H9 (cell line): ENCODE measurements around the gene ASGR2. TPM values are rescaled to one million over a fixed set of nuclear protein-coding genes. Genes with fewer than 3 reads are reported as not detected.

Source experiments
- DNase-seq: peaks from one replicate; pipeline ENCODE4 v3.0.0-alpha.2; 2017
- H2AFZ ChIP-seq: one replicate; pipeline ENCODE4 v1.6.1; 2013; ENCODE audit warnings: mild to moderate bottlenecking, low read length, control low read depth, moderate library complexity
- H2AK5ac ChIP-seq: 2 replicates; pipeline ENCODE4 v1.6.1; 2013; ENCODE audit warnings: low read length, control low read depth, mixed read lengths; ENCODE audit not compliant: insufficient read length
- H2BK120ac ChIP-seq: one replicate; pipeline ENCODE4 v1.6.1; 2013; ENCODE audit warnings: low read depth, mild to moderate bottlenecking, low read length, control low read depth, inconsistent platforms; ENCODE audit not compliant: poor library complexity, severe bottlenecking
- H2BK12ac ChIP-seq: 2 replicates; pipeline ENCODE4 v1.6.1; 2013; ENCODE audit warnings: low read length, control low read depth, mixed read lengths, low read depth; ENCODE audit not compliant: insufficient read length
- H2BK15ac ChIP-seq: 2 replicates; pipeline ENCODE4 v1.6.1; 2013; ENCODE audit warnings: low read depth, low read length, control low read depth
- H2BK20ac ChIP-seq: one replicate; pipeline ENCODE4 v1.6.1; 2013; ENCODE audit warnings: low read depth, mild to moderate bottlenecking, low read length, control low read depth, inconsistent platforms; ENCODE audit not compliant: poor library complexity, severe bottlenecking
- H2BK5ac ChIP-seq: 2 replicates; pipeline ENCODE4 v1.6.1; 2013; ENCODE audit warnings: low read length, control low read depth, mixed read lengths; ENCODE audit not compliant: insufficient read length
- H3K14ac ChIP-seq: 2 replicates; pipeline ENCODE4 v1.6.1; 2013; ENCODE audit warnings: low read length, control low read depth; ENCODE audit not compliant: insufficient read depth
- H3K18ac ChIP-seq: 2 replicates; pipeline ENCODE4 v1.6.1; 2013; ENCODE audit warnings: low read depth, mild to moderate bottlenecking, mixed read lengths, low read length, control low read depth; ENCODE audit not compliant: insufficient read length
- H3K23ac ChIP-seq: 2 replicates; pipeline ENCODE4 v1.6.1; 2013; ENCODE audit warnings: low read length, control low read depth, mixed read lengths, low read depth; ENCODE audit not compliant: insufficient read length
- H3K23me2 ChIP-seq: 2 replicates; pipeline ENCODE4 v1.6.1; 2013; ENCODE audit warnings: low read depth, mild to moderate bottlenecking, mixed read lengths, low read length, control low read depth; ENCODE audit not compliant: insufficient read length, poor library complexity, severe bottlenecking
- H3K27ac ChIP-seq: 2 replicates; pipeline ENCODE4 v1.5.1; 2013; ENCODE audit warnings: low read length, control low read depth, mixed read lengths, low read depth; ENCODE audit not compliant: insufficient read length
- H3K27me3 ChIP-seq: 2 replicates; pipeline ENCODE4 v1.6.1; 2013; ENCODE audit warnings: low read length, control low read depth, inconsistent platforms; ENCODE audit not compliant: insufficient read depth
- H3K4ac ChIP-seq: 2 replicates; pipeline ENCODE4 v1.6.1; 2013; ENCODE audit warnings: low read depth, mild to moderate bottlenecking, control low read depth, inconsistent platforms, low read length, moderate library complexity
- H3K4me1 ChIP-seq: 2 replicates; pipeline ENCODE4 v1.6.1; 2013; ENCODE audit warnings: low read length, control low read depth, inconsistent platforms; ENCODE audit not compliant: insufficient read depth
- H3K4me2 ChIP-seq: 2 replicates; pipeline ENCODE4 v1.6.1; 2013; ENCODE audit warnings: low read length, control low read depth, mixed read lengths; ENCODE audit not compliant: insufficient read length, insufficient read depth
- H3K56ac ChIP-seq: 2 replicates; pipeline ENCODE4 v1.6.1; 2013; ENCODE audit warnings: low read depth, mild to moderate bottlenecking, mixed read lengths, low read length, control low read depth; ENCODE audit not compliant: insufficient read length
- H3K79me1 ChIP-seq: 2 replicates; pipeline ENCODE4 v1.6.1; 2013; ENCODE audit warnings: low read depth, mild to moderate bottlenecking, moderate library complexity, low read length, control low read depth, inconsistent platforms; ENCODE audit not compliant: insufficient read depth, poor library complexity, severe bottlenecking
- H3K79me2 ChIP-seq: 2 replicates; pipeline ENCODE4 v1.6.1; 2013; ENCODE audit warnings: low read length, control low read depth, inconsistent platforms; ENCODE audit not compliant: insufficient read depth
- H3K9ac ChIP-seq: 2 replicates; pipeline ENCODE4 v1.6.1; 2013; ENCODE audit warnings: low read length, control low read depth, mixed read lengths; ENCODE audit not compliant: insufficient read length; ENCODE audit errors: extremely low read depth
- H3K9me3 ChIP-seq: one replicate; pipeline ENCODE4 v1.6.1; 2013; ENCODE audit warnings: low read depth, low read length, inconsistent platforms; ENCODE audit not compliant: control insufficient read depth
- H3T11ph ChIP-seq: one replicate; pipeline ENCODE4 v1.6.1; 2013; ENCODE audit warnings: mild to moderate bottlenecking, low read length, control low read depth, inconsistent platforms
- H4K20me1 ChIP-seq: one replicate; pipeline ENCODE4 v1.6.1; 2013; ENCODE audit not compliant: control insufficient read depth, insufficient read length, insufficient read depth
- H4K5ac ChIP-seq: 2 replicates; pipeline ENCODE4 v1.6.1; 2013; ENCODE audit warnings: low read depth, mild to moderate bottlenecking, mixed read lengths, low read length, control low read depth; ENCODE audit not compliant: insufficient read length
- H4K8ac ChIP-seq: replicated peaks from 2 replicates; pipeline ENCODE4 v1.6.1; 2013; ENCODE audit warnings: low read length, control low read depth, mixed read lengths, low read depth; ENCODE audit not compliant: insufficient read length
- H4K91ac ChIP-seq: 2 replicates; pipeline ENCODE4 v1.6.1; 2013; ENCODE audit warnings: low read depth, mild to moderate bottlenecking, moderate library complexity, mixed read lengths, low read length, control low read depth; ENCODE audit not compliant: insufficient read length
- H3K27ac Mint-ChIP-seq, 3 experiments: 2 replicates in 2 of 3; 3 replicates in 1 of 3; pipeline ENCODE4 v1.8.0; 2020 to 2021; ENCODE audit warnings: mixed read lengths in 3 of 3, mild to moderate bottlenecking in 1 of 3, moderate library complexity in 1 of 3
- H3K27me3 Mint-ChIP-seq: 2 replicates; pipeline ENCODE4 v1.8.0; 2021; ENCODE audit warnings: low read depth, mild to moderate bottlenecking, moderate library complexity, mixed read lengths
- H3K36me3 Mint-ChIP-seq, 3 experiments: 2 replicates in 2 of 3; 3 replicates in 1 of 3; pipeline ENCODE4 v1.8.0; 2020 to 2021; ENCODE audit warnings: low read depth in 3 of 3, mixed read lengths in 3 of 3; ENCODE audit not compliant: insufficient read depth in 1 of 3
- H3K4me1 Mint-ChIP-seq, 2 experiments: 2 replicates each; pipeline ENCODE4 v1.8.0; 2020; ENCODE audit warnings: mixed read lengths in 2 of 2
- H3K4me3 Mint-ChIP-seq, 2 experiments: 2 replicates in 1 of 2; 3 replicates in 1 of 2; pipeline ENCODE4 v1.8.0; 2020 to 2021; ENCODE audit warnings: mild to moderate bottlenecking in 2 of 2, mixed read lengths in 2 of 2, moderate library complexity in 1 of 2
- H3K9me3 Mint-ChIP-seq, 2 experiments: 2 replicates in 1 of 2; 3 replicates in 1 of 2; pipeline ENCODE4 v1.8.0; 2020; ENCODE audit warnings: mild to moderate bottlenecking in 2 of 2, mixed read lengths in 2 of 2, moderate library complexity in 1 of 2
- CTCF ChIP-seq: fragments of 200-600 bp; sonication (generic); conservative IDR thresholded peaks from 3 replicates; pipeline ENCODE4 v1.8.0; 2021; ENCODE audit warnings: antibody characterized with exemption, mild to moderate bottlenecking
- WGBS: extraction: QIAGEN DNeasy Blood & Tissue Kit; methylation state at CpG from one replicate; pipeline ENCODE4 v1.1.7; 2013; ENCODE audit warnings: missing lambda C conversion rate, low lambda C conversion rate, mixed read lengths; ENCODE audit not compliant: insufficient read length; ENCODE audit errors: extremely low coverage; 5-methylcytosine and 5-hydroxymethylcytosine counted together
- total RNA-seq: library from RNA; stranded (reverse); gene quantifications from 2 replicates; pipeline ENCODE4 v1.2.1, GENCODE V29; 2021

ASGR2 gene
- total RNA-seq, 1 experiment from 2014 or later = not detected

GRCh38 chr17:7108560-7108925 is 6.1 kb downstream of the ASGR2 start:
- no peak overlapping the region for H3T11ph ChIP-seq
- Mint-ChIP-seq H3K4me3 (no peak overlapping the region), H3K27ac (no peak overlapping the region), H3K36me3 (peaks cover 0 to 2% (median 0%) of the 10 kb centered on the region in 3 experiments; a peak in 1 of 7 replicates), H3K27me3 (no peaks in the 10 kb centered on the region; the same call in 1 of the 2 replicates), H3K9me3 (no peaks in the 10 kb centered on the region; a peak in 1 of 5 replicates), H3K4me1 (peaks cover 12% of the 10 kb centered on the region in 2 experiments; a peak in 3 of 4 replicates)
- H3K56ac ChIP-seq = no peak overlapping the region
- H2BK5ac ChIP-seq = no peak overlapping the region
- no peak overlapping the region for H3K27ac ChIP-seq
- no peak overlapping the region for H2BK20ac ChIP-seq
- no peaks in the 10 kb centered on the region for H3K79me1 ChIP-seq
- no peak overlapping the region for H4K5ac ChIP-seq
- no peak overlapping the region for H3K18ac ChIP-seq
- H3K27me3 ChIP-seq = no peaks in the 10 kb centered on the region; the same call in 1 of the 2 replicates
- no peak overlapping the region for H2AFZ ChIP-seq
- TF ChIP-seq CTCF = no peak
- no peak overlapping the region for H3K4me2 ChIP-seq
- H3K23ac ChIP-seq = no peak overlapping the region
- H2BK15ac ChIP-seq = no peak overlapping the region
- no peaks in the 10 kb centered on the region for H4K20me1 ChIP-seq
- no peaks in the 10 kb centered on the region for H3K79me2 ChIP-seq
- H3K14ac ChIP-seq = no peak overlapping the region
- H2BK12ac ChIP-seq = no peak overlapping the region
- H2BK120ac ChIP-seq = no peak overlapping the region
- no peak overlapping the region for H3K9ac ChIP-seq
- H3K9me3 ChIP-seq = no peaks in the 10 kb centered on the region
- no peak for DNase-seq
- no peaks in the 10 kb centered on the region; the same call in 1 of the 2 replicates for H3K4me1 ChIP-seq
- WGBS = no CpG with 5 or more reads among the region's 10 CpGs
- no peaks in the 10 kb centered on the region for H3K23me2 ChIP-seq
- H4K8ac ChIP-seq = no peak overlapping the region
- H4K91ac ChIP-seq = no peak overlapping the region
- no peak overlapping the region for H3K4ac ChIP-seq
- no peak overlapping the region for H2AK5ac ChIP-seq
